ENCODE measurements around the gene CAP2.
"Not testable (repeated sequence)": the region's sequence is repeated elsewhere in the genome, so short reads cannot be mapped to it uniquely, and the experiment has no call there.

Gene CAP2

GRCh38 chr6:17421406-17421805 lies 28.0 kb downstream of the CAP2 start:
- Histone ChIP-seq H3K4me3 (no peak overlapping the region), H3K9ac (ENCODE audit: insufficient read length) (no peak overlapping the region), H3K9me3 (ENCODE audit: low read depth, low read length) (no peaks in the 10 kb centered on the region), H3K36me3 (ENCODE audit: insufficient read depth, low read length) (no peaks in the 10 kb centered on the region), H3K27ac (no peak overlapping the region)
- no peak for DNase-seq (ENCODE audit: low read depth, low spot score)
- TF ChIP-seq POLR2AphosphoS5 (IDR thresholded peaks at IDR 0.05; ENCODE audit: borderline replicate concordance, low read depth, low read length) = no peak
- no peak for TF ChIP-seq EZH2 (IDR thresholded peaks at IDR 0.05)
- no peak for TF ChIP-seq FOXP2 (optimal IDR thresholded peaks at IDR 0.05; ENCODE audit: control extremely low read depth, extremely low read length, insufficient read depth)

DNA sequence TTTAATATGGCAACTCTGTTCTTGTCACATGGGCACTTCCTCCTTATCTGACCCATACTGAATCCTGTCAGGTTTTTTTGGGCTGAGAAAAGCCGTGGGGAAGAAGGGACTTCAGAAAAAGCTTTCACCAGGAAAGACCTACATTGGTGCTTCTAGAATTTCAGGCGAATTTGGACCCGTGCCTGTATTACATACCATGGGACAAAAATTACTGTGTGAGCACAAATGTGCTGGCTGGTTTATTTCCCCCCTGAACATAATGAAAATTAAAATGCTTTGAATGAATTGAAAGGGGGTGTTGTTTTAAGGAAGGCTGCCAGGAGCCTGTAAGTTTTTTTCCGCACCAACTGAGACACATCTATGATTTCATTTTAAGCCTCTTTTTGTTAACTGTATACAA lies 29.6 kb downstream of the CAP2 start:
- no peak overlapping the region for H3K9ac ChIP-seq (ENCODE audit: insufficient read length)
- H3K4me3 ChIP-seq = no peak overlapping the region
- H3K9me3 ChIP-seq (ENCODE audit: low read depth, low read length) = no peaks in the 10 kb centered on the region
- no peak for DNase-seq (ENCODE audit: low read depth, low spot score)
- no peaks in the 10 kb centered on the region; the same call in 1 of the 2 replicates for H3K36me3 ChIP-seq (ENCODE audit: insufficient read depth, low read length)
- H3K27ac ChIP-seq = no peak overlapping the region
- no peak for TF ChIP-seq EZH2 (IDR thresholded peaks at IDR 0.05)
- no peak for TF ChIP-seq POLR2AphosphoS5 (IDR thresholded peaks at IDR 0.05; ENCODE audit: borderline replicate concordance, low read depth, low read length)
- no peak for TF ChIP-seq FOXP2 (optimal IDR thresholded peaks at IDR 0.05; ENCODE audit: control extremely low read depth, extremely low read length, insufficient read depth)

- Histone ChIP-seq H3K9me3 (ENCODE audit: low read depth, low read length) (no peaks in the 10 kb centered on the region), H3K27ac (no peak overlapping the region), H3K36me3 (ENCODE audit: insufficient read depth, low read length) (no peaks in the 10 kb centered on the region; the same call in 1 of the 2 replicates), H3K4me3 (no peak overlapping the region), H3K9ac (ENCODE audit: insufficient read length) (no peak overlapping the region)
- TF ChIP-seq EZH2 (IDR thresholded peaks at IDR 0.05) (no peak), POLR2AphosphoS5 (IDR thresholded peaks at IDR 0.05; ENCODE audit: borderline replicate concordance, low read depth, low read length) (no peak), FOXP2 (optimal IDR thresholded peaks at IDR 0.05; ENCODE audit: control extremely low read depth, extremely low read length, insufficient read depth) (no peak)
- no peak for DNase-seq (ENCODE audit: low read depth, low spot score)
Measured at GRCh38 chr6:17427062-17427461, 33.7 kb downstream of the CAP2 start.

DNA sequence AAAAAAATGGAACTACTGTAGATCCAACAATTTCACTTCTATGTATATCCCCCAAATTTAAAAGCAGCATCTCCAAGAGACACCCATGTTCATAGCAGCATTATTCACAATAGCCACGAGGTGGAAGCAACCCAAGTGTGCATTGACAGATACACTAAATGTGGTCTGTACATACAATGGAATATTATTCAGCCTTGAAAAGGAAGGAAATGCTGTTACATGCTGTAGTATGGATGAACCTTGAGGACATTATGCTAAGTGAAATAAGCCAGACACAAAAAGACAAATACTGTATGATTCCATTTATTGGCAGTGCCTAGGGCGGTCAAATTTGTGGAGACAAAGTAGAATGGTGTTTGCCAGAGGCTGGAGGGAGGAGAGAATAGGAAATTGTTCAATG lies 34.2 kb downstream of the CAP2 start:
- H3K27ac ChIP-seq = no peak overlapping the region
- H3K9me3 ChIP-seq (ENCODE audit: low read depth, low read length) = no peaks in the 10 kb centered on the region
- TF ChIP-seq FOXP2 (optimal IDR thresholded peaks at IDR 0.05; ENCODE audit: control extremely low read depth, extremely low read length, insufficient read depth) = no peak
- no peak for TF ChIP-seq EZH2 (IDR thresholded peaks at IDR 0.05)
- TF ChIP-seq POLR2AphosphoS5 (IDR thresholded peaks at IDR 0.05; ENCODE audit: borderline replicate concordance, low read depth, low read length) = no peak
- no peak for DNase-seq (ENCODE audit: low read depth, low spot score)
- H3K4me3 ChIP-seq = no peak overlapping the region
- no peaks in the 10 kb centered on the region; the same call in 1 of the 2 replicates for H3K36me3 ChIP-seq (ENCODE audit: insufficient read depth, low read length)
- H3K9ac ChIP-seq (ENCODE audit: insufficient read length) = no peak overlapping the region

DNA sequence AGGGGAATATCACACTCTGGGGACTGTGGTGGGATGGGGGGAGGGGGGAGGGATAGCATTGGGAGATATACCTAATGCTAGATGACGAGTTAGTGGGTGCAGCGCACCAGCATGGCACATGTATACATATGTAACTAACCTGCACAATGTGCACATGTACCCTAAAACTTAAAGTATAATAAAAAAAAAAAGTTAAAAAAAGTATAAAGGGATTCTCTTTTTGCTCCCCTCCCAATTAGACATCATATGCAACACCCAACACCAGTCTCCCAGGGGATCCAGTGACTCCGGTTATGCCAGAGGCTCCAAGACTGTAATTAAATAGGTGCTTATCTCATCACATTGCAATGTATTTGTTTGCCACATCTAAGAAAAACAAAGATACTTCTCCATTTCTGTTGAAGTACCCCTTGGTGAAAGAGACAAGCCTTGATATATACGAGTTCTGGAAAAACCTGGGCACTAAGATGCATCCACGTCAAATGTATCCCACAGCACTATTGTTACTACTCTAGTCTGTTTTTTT lies 35.3 kb downstream of the CAP2 start:
- not testable (repeated sequence) for H3K27ac ChIP-seq; DNase-seq (ENCODE audit: low read depth, low spot score); H3K36me3 ChIP-seq (ENCODE audit: insufficient read depth, low read length); H3K9me3 ChIP-seq (ENCODE audit: low read depth, low read length); H3K9ac ChIP-seq (ENCODE audit: insufficient read length); H3K4me3 ChIP-seq

GRCh38 chr6:17429383-17430061 lies 36.1 kb downstream of the CAP2 start:
- Histone ChIP-seq H3K4me3 (no peak overlapping the region), H3K36me3 (ENCODE audit: insufficient read depth, low read length) (no peaks in the 10 kb centered on the region; the same call in 1 of the 2 replicates), H3K27ac (no peak overlapping the region), H3K9me3 (ENCODE audit: low read depth, low read length) (no peaks in the 10 kb centered on the region), H3K9ac (ENCODE audit: insufficient read length) (no peak overlapping the region)
- no peak for DNase-seq (ENCODE audit: low read depth, low spot score)
- TF ChIP-seq POLR2AphosphoS5 (IDR thresholded peaks at IDR 0.05; ENCODE audit: borderline replicate concordance, low read depth, low read length) (no peak), FOXP2 (optimal IDR thresholded peaks at IDR 0.05; ENCODE audit: control extremely low read depth, extremely low read length, insufficient read depth) (no peak), EZH2 (IDR thresholded peaks at IDR 0.05) (no peak)

DNA sequence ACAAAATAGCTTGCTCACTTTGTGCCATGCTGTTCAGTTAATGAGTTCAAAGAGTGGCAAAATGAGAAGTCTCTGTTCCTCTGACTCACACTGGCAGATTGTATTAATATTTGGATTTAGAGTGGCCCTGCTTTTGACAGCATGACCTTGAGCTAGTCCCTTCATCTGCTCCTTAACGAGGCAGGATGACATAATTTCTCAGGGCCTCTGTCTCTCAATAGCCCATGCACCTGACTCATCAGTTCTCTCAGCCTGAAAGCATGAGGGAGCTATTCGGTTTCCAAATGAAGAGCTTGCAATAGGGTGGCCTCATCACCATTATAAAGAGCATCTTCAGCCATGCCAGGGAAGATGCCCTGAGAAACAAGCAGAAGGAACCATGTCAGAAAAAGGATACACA lies 38.2 kb downstream of the CAP2 start:
- H3K27ac ChIP-seq = no peak overlapping the region
- no peak overlapping the region for H3K4me3 ChIP-seq
- TF ChIP-seq FOXP2 (optimal IDR thresholded peaks at IDR 0.05; ENCODE audit: control extremely low read depth, extremely low read length, insufficient read depth) (no peak), POLR2AphosphoS5 (IDR thresholded peaks at IDR 0.05; ENCODE audit: borderline replicate concordance, low read depth, low read length) (no peak), EZH2 (IDR thresholded peaks at IDR 0.05) (no peak)
- DNase-seq (ENCODE audit: low read depth, low spot score) = no peak
- no peaks in the 10 kb centered on the region for H3K9me3 ChIP-seq (ENCODE audit: low read depth, low read length)
- no peak overlapping the region for H3K9ac ChIP-seq (ENCODE audit: insufficient read length)
- no peaks in the 10 kb centered on the region; the same call in 1 of the 2 replicates for H3K36me3 ChIP-seq (ENCODE audit: insufficient read depth, low read length)

DNA sequence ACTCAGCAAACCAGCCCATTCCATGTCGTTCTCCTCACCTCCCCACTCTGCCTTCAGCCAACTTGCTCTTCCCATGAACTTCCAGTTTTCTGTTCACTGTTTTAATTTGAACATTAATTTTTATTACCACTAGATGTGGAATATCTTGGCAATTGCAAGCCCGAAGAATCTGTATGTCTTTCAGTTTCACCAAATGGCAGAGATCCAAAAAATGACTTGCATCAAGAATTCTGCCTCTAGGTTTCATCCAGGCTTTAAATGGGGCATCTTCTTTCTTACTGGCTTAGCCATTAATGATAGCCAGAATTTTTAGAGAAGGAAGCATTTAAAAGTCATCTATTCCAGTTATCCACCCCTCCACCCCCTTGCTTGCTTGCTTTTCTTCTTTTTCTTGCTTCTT lies 39.0 kb downstream of the CAP2 start:
- no peak for DNase-seq (ENCODE audit: low read depth, low spot score)
- no peak overlapping the region for H3K4me3 ChIP-seq
- TF ChIP-seq EZH2 (IDR thresholded peaks at IDR 0.05) = no peak
- TF ChIP-seq FOXP2 (optimal IDR thresholded peaks at IDR 0.05; ENCODE audit: control extremely low read depth, extremely low read length, insufficient read depth) = no peak
- no peak for TF ChIP-seq POLR2AphosphoS5 (IDR thresholded peaks at IDR 0.05; ENCODE audit: borderline replicate concordance, low read depth, low read length)
- no peak overlapping the region for H3K9ac ChIP-seq (ENCODE audit: insufficient read length)
- H3K27ac ChIP-seq = no peak overlapping the region
- H3K36me3 ChIP-seq (ENCODE audit: insufficient read depth, low read length) = no peaks in the 10 kb centered on the region; the same call in 1 of the 2 replicates
- H3K9me3 ChIP-seq (ENCODE audit: low read depth, low read length) = no peaks in the 10 kb centered on the region

All from SK-N-MC (cell line).